ENCODE measurements around the gene TPSB2. TPM values are rescaled to one million over a fixed set of nuclear protein-coding genes. Genes with fewer than 3 reads are reported as not detected.

The TPSB2 gene
- total and polyA plus RNA-seq, 9 of the 15 experiments (the other 6 are each of a cell fraction or from before 2014, with no cell fraction given): 0.18 TPM; not detected in 8

GRCh38 chr16:1277151-1277598 lies 47.2 kb upstream of the TPSB2 start:
- no peaks in the 10 kb centered on the region for H4K20me1 ChIP-seq (replicated peaks; ENCODE audit: control insufficient read depth, insufficient read depth, low read length)
- H3K4me3 ChIP-seq: no peak overlapping the region
- H3K27ac ChIP-seq (ENCODE audit: extremely low read depth, low read depth, low read length): no peak overlapping the region
- FAIRE-seq (no peak), DNase-seq (ENCODE audit: extremely low read depth in 1 of 4, low spot score in 3 of 4) (no peak), ATAC-seq (no peak)
- peaks cover 0 to 53% of the 10 kb centered on the region in 2 experiments; a peak in 2 of 5 replicates for H3K4me1 ChIP-seq (replicated peaks in 1 of 2; ENCODE audit: control insufficient read depth in 2 of 2, insufficient read depth in 2 of 2, low read length in 2 of 2)
- BruUV-seq (replicated peaks): no TSS peak
- WGBS (ENCODE audit: insufficient coverage, low coverage, missing lambda C conversion rate): 7% methylated on average over 19 of the region's 19 CpGs
- no peaks in the 10 kb centered on the region for H3K79me2 ChIP-seq (ENCODE audit: control insufficient read depth, insufficient read depth, low read length)
- in situ Hi-C loops (cut with MboI) (no loop called here), intact Hi-C loops (cut with micrococcal nuclease) (no loop called here)
- no peak overlapping the region for H2AFZ ChIP-seq (ENCODE audit: low read depth, low read length)
- H3K9ac ChIP-seq (ENCODE audit: insufficient read depth in 1 of 2, low read depth in 2 of 2, low read length in 2 of 2): peak overlapping the region in 1 of 2 experiments; percentile 52; a peak in 1 of 4 replicates
- peaks cover 23 to 54% of the 10 kb centered on the region in 2 experiments; a peak in 4 of 5 replicates for H3K27me3 ChIP-seq (ENCODE audit: control insufficient read depth in 2 of 2, insufficient read depth in 2 of 2, low read length in 2 of 2)
- CTCF ChIA-PET (ENCODE audit: low intra/inter-chr PET ratio): no interaction called here
- H3K9me1 ChIP-seq (ENCODE audit: control insufficient read depth, insufficient read depth, low read length): no peaks in the 10 kb centered on the region
- H3K36me3 ChIP-seq (ENCODE audit: control insufficient read depth, insufficient read depth, low read length): no peaks in the 10 kb centered on the region
- H3K4me2 ChIP-seq (ENCODE audit: insufficient read depth, low read length): no peak overlapping the region
- no peaks in the 10 kb centered on the region for H3K9me3 ChIP-seq (replicated peaks; ENCODE audit: control insufficient read depth, insufficient read depth, low read depth, low read length)
- POLR2A ChIA-PET: interaction anchor here (0.6 to 1.4 kb wide), 4 partner anchors 8 to 85 kb away, joined by 3 to 7 read pairs (median 4); no protein-coding TSS in a partner anchor
- TF ChIP-seq ZNF140 (CRISPR knock-in tag; IDR thresholded peaks at IDR 0.05): no peak
- no peak for TF ChIP-seq MNT (conservative IDR thresholded peaks at IDR 0.05)
- TF ChIP-seq NFXL1 (CRISPR knock-in tag; IDR thresholded peaks at IDR 0.05): no peak
- TF ChIP-seq KAT2B (IDR thresholded peaks at IDR 0.05; ENCODE audit: low read depth, low read length): no peak
- no peak for TF ChIP-seq YBX1 (IDR thresholded peaks at IDR 0.05)

Measured in K562 (cell line).